K562 (cell line): ENCODE measurements around the gene PIP4K2A. TPM values are rescaled to one million over a fixed set of nuclear protein-coding genes. Genes with fewer than 3 reads are reported as not detected.

Experiments used
- ATF1 ChIP-seq, 2 experiments: fragments of 450-650 bp in 1 of 2; IDR thresholded peaks; 2 replicates each; pipeline ENCODE4 v1.6.1; 2016; ENCODE audit warnings: missing compliant biosample characterization in 1 of 2, missing genetic modification characterization in 1 of 2
- CREM ChIP-seq: IDR thresholded peaks from 2 replicates; pipeline ENCODE4 v1.6.1; 2014; ENCODE audit warnings: antibody characterized with exemption, low read depth
- EHMT2 ChIP-seq: fragments of 450-650 bp; IDR thresholded peaks from 2 replicates; pipeline ENCODE4 v1.6.1; 2018; ENCODE audit warnings: antibody characterized with exemption
- FOXK2 ChIP-seq, 2 experiments: fragments of 450-650 bp; IDR thresholded peaks in 1 of 2; conservative IDR thresholded peaks in 1 of 2; 2 replicates each; pipeline ENCODE4 v1.6.1; 2016; ENCODE audit warnings: low read depth in 2 of 2, mild to moderate bottlenecking in 1 of 2
- HMBOX1 ChIP-seq: sonication (generic); IDR thresholded peaks from 2 replicates; pipeline ENCODE4 v1.6.1; 2016
- KLF13 ChIP-seq: fragments of 450-650 bp; IDR thresholded peaks from 2 replicates; pipeline ENCODE4 v1.6.1; 2016; ENCODE audit warnings: missing genetic modification characterization, low read depth, mild to moderate bottlenecking, missing compliant biosample characterization, moderate library complexity, borderline replicate concordance
- NBN ChIP-seq: fragments of 450-650 bp; IDR thresholded peaks from 2 replicates; pipeline ENCODE4 v1.6.1; 2016; ENCODE audit warnings: low read depth, mild to moderate bottlenecking
- NFATC3 ChIP-seq: fragments of 450-650 bp; IDR thresholded peaks from 2 replicates; pipeline ENCODE4 v1.6.1; 2017; ENCODE audit warnings: mild to moderate bottlenecking
- REST ChIP-seq, 2 experiments: fragments of 450-650 bp; formaldehyde crosslinking in 1 of 2; IDR thresholded peaks; 2 replicates each; pipeline versions ENCODE4 v1.4.0 to v1.6.1; 2014 to 2020; ENCODE audit warnings: mild to moderate bottlenecking in 2 of 2, borderline replicate concordance in 1 of 2, low read depth in 1 of 2
- ZNF143 ChIP-seq: sonication (generic); formaldehyde crosslinking; IDR thresholded peaks from 2 replicates; pipeline ENCODE4 v1.9.0; 2022; ENCODE audit warnings: mild to moderate bottlenecking, missing genetic modification reagents
- polyA plus RNA-seq, 8 experiments: library from polyadenylated mRNA; depleted of rRNA in 4 of 8; stranded (reverse) in 5 of 8; unstranded in 3 of 8; fragments of >200 nt; fragmentation: Nextera tagmentation in 2 of 8; fragmentation: Illumina TruSeq in 1 of 8; extraction: Ambion mirVana in 2 of 8; extraction: Trizol in 1 of 8; gene quantifications; 2 replicates each; pipeline versions ENCODE4 v1.2.1 to v1.2.3, GENCODE V29; 2011 to 2014; ENCODE audit warnings: inconsistent platforms in 1 of 8, missing spikeins in 1 of 8
- total RNA-seq, 7 experiments: library from RNA; depleted of rRNA in 6 of 7; stranded (reverse); fragments of >200 nt in 6 of 7; fragmentation: Illumina TruSeq in 2 of 7; extraction: Trizol in 2 of 7; gene quantifications; 2 replicates each; pipeline versions ENCODE4 v1.2.1 to v1.2.3, GENCODE V29; 2011 to 2021; ENCODE audit warnings: low replicate concordance in 1 of 7

PIP4K2A gene
- total and polyA plus RNA-seq, 9 of the 15 experiments (the other 6 are each of a cell fraction or from before 2014, with no cell fraction given) = 35.6 to 117 (median 71.9) TPM

DNA sequence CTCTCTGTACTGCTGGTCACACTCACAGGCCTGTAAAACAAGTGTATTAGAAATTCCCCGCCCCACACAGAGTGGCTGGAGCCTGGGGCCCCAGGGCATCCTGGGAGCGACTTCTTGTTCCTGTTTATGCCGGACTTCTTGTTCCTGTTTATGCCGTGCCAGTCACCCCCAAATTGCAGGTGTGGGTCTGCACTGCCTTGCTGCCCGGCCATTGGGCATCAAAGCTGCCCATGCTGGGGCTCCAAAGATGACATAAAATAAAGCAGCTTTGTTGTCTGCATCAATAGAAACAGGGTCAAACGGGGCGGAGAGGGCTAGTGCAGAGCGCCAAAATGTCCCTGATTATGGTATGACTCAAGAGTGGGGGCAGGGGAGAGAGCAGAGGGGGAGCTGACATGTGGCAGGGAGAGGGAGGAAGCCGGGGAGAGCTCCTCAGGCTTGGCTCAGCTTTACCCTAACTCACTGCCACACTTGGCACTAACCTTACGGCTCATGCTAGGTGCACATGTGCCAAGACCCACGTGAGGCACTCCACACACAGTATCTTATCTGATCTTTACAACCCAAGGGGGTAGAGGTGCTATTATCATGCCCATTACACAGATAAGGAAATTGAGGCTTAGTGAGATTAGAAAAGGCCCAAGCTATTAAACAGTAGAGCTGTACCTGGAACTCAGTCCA is 98.4 kb downstream of the PIP4K2A start (continued):
- TF ChIP-seq REST (IDR thresholded peaks at IDR 0.05; ENCODE audit: borderline replicate concordance) = peak; percentile 66
- no peak for TF ChIP-seq REST (CRISPR knock-in tag; IDR thresholded peaks at IDR 0.05; ENCODE audit: low read depth)
- no peak for TF ChIP-seq HMBOX1
- peak; percentile 69 for TF ChIP-seq ZNF143
- TF ChIP-seq NFATC3 = 0 out of 2 replicates have a peak, but pooled peaks have one; percentile 16
- peak; percentile 65; the same call in 1 of the 2 replicates for TF ChIP-seq NBN
- peak; percentile 37; the same call in 1 of the 2 replicates for TF ChIP-seq CREM
- TF ChIP-seq FOXK2 (conservative IDR thresholded peaks at IDR 0.05 in 1 of 2, IDR thresholded peaks at IDR 0.05 in 1 of 2; ENCODE audit: low read depth in 2 of 2) = peak; percentile 96
- peak; percentile 45; the same call in 1 of the 2 replicates for TF ChIP-seq KLF13 (tag)
- no peak for TF ChIP-seq ATF1 (CRISPR knock-in tag; IDR thresholded peaks at IDR 0.05)
- peak; percentile 68 for TF ChIP-seq ATF1 (tag; IDR thresholded peaks at IDR 0.05)
- 0 out of 2 replicates have a peak, but pooled peaks have one; percentile 42 for TF ChIP-seq EHMT2
